ENCODE measurements around the gene LNX1. TPM values are rescaled to one million over a fixed set of nuclear protein-coding genes. Genes with fewer than 3 reads are reported as not detected.

Gene LNX1
- total RNA-seq, 5 donors from 2014 or later (not counting 1 experiment from before 2014, with no cell fraction given): 0.45 TPM; not detected in 4

GRCh38 chr4:53505947-53506346, 85.3 kb downstream of the LNX1 start:
- H3K27me3 ChIP-seq (replicated peaks in 1 of 2; ENCODE audit: control insufficient read depth in 2 of 2, extremely low read depth in 1 of 2, insufficient read depth in 2 of 2, low read length in 1 of 2): no peaks in the 10 kb centered on the region
- no peaks in the 10 kb centered on the region for H3K9me3 ChIP-seq
- WGBS (ENCODE audit: insufficient coverage): 67% methylated on average over 2 of the region's 2 CpGs
- no peak overlapping the region for H3K4me3 Mint-ChIP-seq
- H3K4me3 ChIP-seq (ENCODE audit: control insufficient read depth in 1 of 2, extremely low read depth in 1 of 2, low read length in 1 of 2): no peak overlapping the region
- ChIA-PET POLR2A (interaction anchor here in 1 of 2 donors (0.6 kb wide), 1 partner anchor 46 kb away, joined by 7 read pairs; no protein-coding TSS in a partner anchor), CTCF (no interaction called here)
- no peaks in the 10 kb centered on the region for H3K4me1 ChIP-seq (ENCODE audit: control insufficient read depth in 1 of 2, extremely low read depth in 1 of 2, insufficient read depth in 2 of 2, low read length in 2 of 2)
- H3K36me3 ChIP-seq (ENCODE audit: control insufficient read depth in 2 of 2, extremely low read depth in 1 of 2, insufficient read depth in 1 of 2, low read length in 1 of 2): no peaks in the 10 kb centered on the region
- no peaks in the 10 kb centered on the region for H3K4me1 Mint-ChIP-seq
- H3K27ac Mint-ChIP-seq: no peak overlapping the region
- H3K27me3 Mint-ChIP-seq: peaks cover 0 to 11% of the 10 kb centered on the region in 2 donors
- DNase-seq (no peak), ATAC-seq (replicated peaks in 1 of 4) (no peak)
- no peaks in the 10 kb centered on the region for H3K36me3 Mint-ChIP-seq
- no peak overlapping the region for H3K27ac ChIP-seq (ENCODE audit: low read length)
- H3K9me3 Mint-ChIP-seq: no peaks in the 10 kb centered on the region

- H3K36me3 Mint-ChIP-seq: no peaks in the 10 kb centered on the region
- H3K4me1 ChIP-seq (ENCODE audit: control insufficient read depth in 1 of 2, extremely low read depth in 1 of 2, insufficient read depth in 2 of 2, low read length in 2 of 2): no peaks in the 10 kb centered on the region
- DNase-seq (no peak), ATAC-seq (replicated peaks in 1 of 4) (no peak)
- no peaks in the 10 kb centered on the region for H3K9me3 Mint-ChIP-seq
- no peak overlapping the region for H3K4me3 ChIP-seq (ENCODE audit: control insufficient read depth in 1 of 2, extremely low read depth in 1 of 2, low read length in 1 of 2)
- H3K4me3 Mint-ChIP-seq: no peak overlapping the region
- WGBS (ENCODE audit: insufficient coverage): 75% methylated on average over 1 of the region's 1 CpG
- H3K36me3 ChIP-seq (ENCODE audit: control insufficient read depth in 2 of 2, extremely low read depth in 1 of 2, insufficient read depth in 1 of 2, low read length in 1 of 2): no peaks in the 10 kb centered on the region
- no peaks in the 10 kb centered on the region for H3K4me1 Mint-ChIP-seq
- H3K27me3 Mint-ChIP-seq: peaks cover 0 to 4% of the 10 kb centered on the region in 2 donors
- H3K27me3 ChIP-seq (replicated peaks in 1 of 2; ENCODE audit: control insufficient read depth in 2 of 2, extremely low read depth in 1 of 2, insufficient read depth in 2 of 2, low read length in 1 of 2): no peaks in the 10 kb centered on the region
- ChIA-PET POLR2A (no interaction called here), CTCF (no interaction called here)
- no peaks in the 10 kb centered on the region for H3K9me3 ChIP-seq
- H3K27ac Mint-ChIP-seq: no peak overlapping the region
- no peak overlapping the region for H3K27ac ChIP-seq (ENCODE audit: low read length)
Observed at GRCh38 chr4:53502094-53502493, 89.2 kb downstream of the LNX1 start.

- ChIA-PET POLR2A (no interaction called here), CTCF (no interaction called here)
- no peak overlapping the region for H3K4me3 ChIP-seq (ENCODE audit: control insufficient read depth in 1 of 2, extremely low read depth in 1 of 2, low read length in 1 of 2)
- no peaks in the 10 kb centered on the region for H3K36me3 ChIP-seq (ENCODE audit: control insufficient read depth in 2 of 2, extremely low read depth in 1 of 2, insufficient read depth in 1 of 2, low read length in 1 of 2)
- Mint-ChIP-seq H3K9me3 (no peaks in the 10 kb centered on the region), H3K27ac (no peak overlapping the region), H3K4me3 (no peak overlapping the region), H3K4me1 (no peaks in the 10 kb centered on the region), H3K36me3 (no peaks in the 10 kb centered on the region), H3K27me3 (peaks cover 0 to 4% of the 10 kb centered on the region in 2 donors)
- ATAC-seq (replicated peaks in 1 of 4): no peak
- H3K9me3 ChIP-seq: no peaks in the 10 kb centered on the region
- WGBS (ENCODE audit: insufficient coverage): 92% methylated on average over 2 of the region's 4 CpGs
- no peaks in the 10 kb centered on the region for H3K4me1 ChIP-seq (ENCODE audit: control insufficient read depth in 1 of 2, extremely low read depth in 1 of 2, insufficient read depth in 2 of 2, low read length in 2 of 2)
- no peak for DNase-seq
- no peak overlapping the region for H3K27ac ChIP-seq (ENCODE audit: low read length)
- H3K27me3 ChIP-seq (replicated peaks in 1 of 2; ENCODE audit: control insufficient read depth in 2 of 2, extremely low read depth in 1 of 2, insufficient read depth in 2 of 2, low read length in 1 of 2): no peaks in the 10 kb centered on the region
Observed at GRCh38 chr4:53501561-53501960, 89.7 kb downstream of the LNX1 start.

GRCh38 chr4:53500546-53500945, 90.7 kb downstream of the LNX1 start:
- 92% methylated on average over 2 of the region's 2 CpGs for WGBS (ENCODE audit: insufficient coverage)

GRCh38 chr4:53499791-53500190, 91.5 kb downstream of the LNX1 start:
- H3K9me3 ChIP-seq: no peaks in the 10 kb centered on the region
- no peaks in the 10 kb centered on the region for H3K36me3 ChIP-seq (ENCODE audit: control insufficient read depth in 2 of 2, extremely low read depth in 1 of 2, insufficient read depth in 1 of 2, low read length in 1 of 2)
- Mint-ChIP-seq H3K9me3 (no peaks in the 10 kb centered on the region), H3K27ac (no peak overlapping the region), H3K4me3 (no peak overlapping the region), H3K4me1 (no peaks in the 10 kb centered on the region), H3K36me3 (no peaks in the 10 kb centered on the region), H3K27me3 (peaks cover 0 to 2% of the 10 kb centered on the region in 2 donors)
- no peaks in the 10 kb centered on the region for H3K27me3 ChIP-seq (replicated peaks in 1 of 2; ENCODE audit: control insufficient read depth in 2 of 2, extremely low read depth in 1 of 2, insufficient read depth in 2 of 2, low read length in 1 of 2)
- no peak overlapping the region for H3K27ac ChIP-seq (ENCODE audit: low read length)
- H3K4me3 ChIP-seq (ENCODE audit: control insufficient read depth in 1 of 2, extremely low read depth in 1 of 2, low read length in 1 of 2): no peak overlapping the region
- DNase-seq: no peak
- WGBS (ENCODE audit: insufficient coverage): 88% methylated on average over 1 of the region's 1 CpG
- no peak for ATAC-seq (replicated peaks in 1 of 4)
- ChIA-PET POLR2A (no interaction called here), CTCF (no interaction called here)
- H3K4me1 ChIP-seq (ENCODE audit: control insufficient read depth in 1 of 2, extremely low read depth in 1 of 2, insufficient read depth in 2 of 2, low read length in 2 of 2): no peaks in the 10 kb centered on the region

More at GRCh38 chr4:53500546-53500945, 90.7 kb downstream of the LNX1 start:
- Histone ChIP-seq H3K4me1 (ENCODE audit: control insufficient read depth in 1 of 2, extremely low read depth in 1 of 2, insufficient read depth in 2 of 2, low read length in 2 of 2) (no peaks in the 10 kb centered on the region), H3K36me3 (ENCODE audit: control insufficient read depth in 2 of 2, extremely low read depth in 1 of 2, insufficient read depth in 1 of 2, low read length in 1 of 2) (no peaks in the 10 kb centered on the region), H3K4me3 (ENCODE audit: control insufficient read depth in 1 of 2, extremely low read depth in 1 of 2, low read length in 1 of 2) (no peak overlapping the region), H3K27me3 (replicated peaks in 1 of 2; ENCODE audit: control insufficient read depth in 2 of 2, extremely low read depth in 1 of 2, insufficient read depth in 2 of 2, low read length in 1 of 2) (no peaks in the 10 kb centered on the region), H3K9me3 (no peaks in the 10 kb centered on the region), H3K27ac (ENCODE audit: low read length) (no peak overlapping the region)
- H3K4me1 Mint-ChIP-seq: no peaks in the 10 kb centered on the region
- H3K9me3 Mint-ChIP-seq: no peaks in the 10 kb centered on the region
- POLR2A ChIA-PET: interaction anchor here in 1 of 2 donors (0.6 kb wide), 1 partner anchor 9 kb away, joined by 6 read pairs; no protein-coding TSS in a partner anchor
- no peaks in the 10 kb centered on the region for H3K36me3 Mint-ChIP-seq
- H3K4me3 Mint-ChIP-seq: no peak overlapping the region
- DNase-seq (no peak), ATAC-seq (replicated peaks in 1 of 4) (no peak)
- CTCF ChIA-PET: no interaction called here
- H3K27me3 Mint-ChIP-seq: peaks cover 0 to 2% of the 10 kb centered on the region in 2 donors
- H3K27ac Mint-ChIP-seq: no peak overlapping the region

GRCh38 chr4:53498706-53499105, 92.6 kb downstream of the LNX1 start:
- DNase-seq (no peak), ATAC-seq (replicated peaks in 1 of 4) (no peak)
- Histone ChIP-seq H3K9me3 (no peaks in the 10 kb centered on the region), H3K27ac (ENCODE audit: low read length) (no peak overlapping the region), H3K36me3 (ENCODE audit: control insufficient read depth in 2 of 2, extremely low read depth in 1 of 2, insufficient read depth in 1 of 2, low read length in 1 of 2) (no peaks in the 10 kb centered on the region), H3K4me1 (ENCODE audit: control insufficient read depth in 1 of 2, extremely low read depth in 1 of 2, insufficient read depth in 2 of 2, low read length in 2 of 2) (no peaks in the 10 kb centered on the region), H3K4me3 (ENCODE audit: control insufficient read depth in 1 of 2, extremely low read depth in 1 of 2, low read length in 1 of 2) (no peak overlapping the region), H3K27me3 (replicated peaks in 1 of 2; ENCODE audit: control insufficient read depth in 2 of 2, extremely low read depth in 1 of 2, insufficient read depth in 2 of 2, low read length in 1 of 2) (no peaks in the 10 kb centered on the region)
- peaks cover 0 to 2% of the 10 kb centered on the region in 2 donors for H3K27me3 Mint-ChIP-seq
- H3K4me3 Mint-ChIP-seq: no peak overlapping the region
- POLR2A ChIA-PET: no interaction called here
- no peaks in the 10 kb centered on the region for H3K9me3 Mint-ChIP-seq
- CTCF ChIA-PET: no interaction called here
- no peak overlapping the region for H3K27ac Mint-ChIP-seq
- H3K36me3 Mint-ChIP-seq: no peaks in the 10 kb centered on the region
- no peaks in the 10 kb centered on the region for H3K4me1 Mint-ChIP-seq
- no CpG with 5 or more reads among the region's 2 CpGs for WGBS (ENCODE audit: insufficient coverage)
